CD4-positive, alpha-beta T cell treated with Interleukin-17A for 4 hours (primary cell): ENCODE data around the gene SMARCA4.

ENCODE experiments used
- DNase-seq: peaks from one replicate; pipeline ENCODE4 v3.0.0-alpha.2; 2020; ENCODE audit warnings: mixed read lengths

The SMARCA4 gene

GRCh38 chr19:10960314-10961072, at the start of gene SMARCA4:
SMARCA4 (plus strand) TSS chr19:10961030; CDS start chr19:10984152, 23,122 bp downstream.
- peak; percentile 99 for DNase-seq

- DNase-seq: no peak
These were observed 49.1 kb upstream of the SMARCA4 start for GRCh38 chr19:10911579-10912363.

- DNase-seq: no peak
These were observed 48.2 kb upstream of the SMARCA4 start for GRCh38 chr19:10912619-10913018.

- no peak for DNase-seq
These were observed 47.0 kb upstream of the SMARCA4 start for GRCh38 chr19:10913716-10914340.

GRCh38 chr19:10915130-10916091, 45.4 kb upstream of the SMARCA4 start:
- no peak for DNase-seq

GRCh38 chr19:10916602-10917001, 44.2 kb upstream of the SMARCA4 start:
- DNase-seq: no peak

GRCh38 chr19:10918359-10918758, 42.5 kb upstream of the SMARCA4 start:
- DNase-seq: no peak

- DNase-seq: no peak
These were observed 41.2 kb upstream of the SMARCA4 start for GRCh38 chr19:10919352-10920287.

- no peak for DNase-seq
These were observed 40.6 kb upstream of the SMARCA4 start for GRCh38 chr19:10920288-10920655.

- DNase-seq: no peak
These were observed 40.0 kb upstream of the SMARCA4 start for GRCh38 chr19:10920781-10921180.

GRCh38 chr19:10921199-10921909, 39.5 kb upstream of the SMARCA4 start:
- no peak for DNase-seq

GRCh38 chr19:10921910-10922637, 38.8 kb upstream of the SMARCA4 start:
- DNase-seq: no peak

GRCh38 chr19:10922638-10923014, 38.2 kb upstream of the SMARCA4 start:
- DNase-seq: no peak

GRCh38 chr19:10923260-10924112, 37.3 kb upstream of the SMARCA4 start:
- no peak for DNase-seq

- DNase-seq: no peak
These were observed 36.2 kb upstream of the SMARCA4 start for GRCh38 chr19:10924597-10924996.

GRCh38 chr19:10927730-10928562, 32.9 kb upstream of the SMARCA4 start:
- DNase-seq: no peak

GRCh38 chr19:10928563-10929401, 32.0 kb upstream of the SMARCA4 start, which contains the start of the genes TIMM29 and YIPF2:
TIMM29 (plus strand) TSS chr19:10928811; CDS start chr19:10928823, 12 bp downstream.
YIPF2 (minus strand) TSS chr19:10928639; CDS start chr19:10928410, 229 bp downstream.
- DNase-seq: peak; percentile 95
